Retinal pigment epithelial cell (primary cell): ENCODE measurements around the gene PWP1.

Experiments
- DNase-seq: peaks from one replicate; pipeline ENCODE4 v3.0.0-alpha.2; 2010; ENCODE audit warnings: low read depth
- H3K4me3 ChIP-seq: 2 replicates; pipeline ENCODE4 v1.5.1; 2011; ENCODE audit warnings: mild to moderate bottlenecking, low read length, control low read depth, moderate library complexity
- TF ChIP-seq, protein P1 (sequence below): conservative IDR thresholded peaks from 2 replicates; pipeline ENCODE4 v1.5.1; 2011; ENCODE audit warnings: low read depth, low read length, control low read depth, inconsistent platforms

The PWP1 gene

GRCh38 chr12:107657133-107657532, 28.5 kb upstream of the PWP1 start:
- H3K4me3 ChIP-seq = no peak overlapping the region
- TF ChIP-seq, protein P1, sequence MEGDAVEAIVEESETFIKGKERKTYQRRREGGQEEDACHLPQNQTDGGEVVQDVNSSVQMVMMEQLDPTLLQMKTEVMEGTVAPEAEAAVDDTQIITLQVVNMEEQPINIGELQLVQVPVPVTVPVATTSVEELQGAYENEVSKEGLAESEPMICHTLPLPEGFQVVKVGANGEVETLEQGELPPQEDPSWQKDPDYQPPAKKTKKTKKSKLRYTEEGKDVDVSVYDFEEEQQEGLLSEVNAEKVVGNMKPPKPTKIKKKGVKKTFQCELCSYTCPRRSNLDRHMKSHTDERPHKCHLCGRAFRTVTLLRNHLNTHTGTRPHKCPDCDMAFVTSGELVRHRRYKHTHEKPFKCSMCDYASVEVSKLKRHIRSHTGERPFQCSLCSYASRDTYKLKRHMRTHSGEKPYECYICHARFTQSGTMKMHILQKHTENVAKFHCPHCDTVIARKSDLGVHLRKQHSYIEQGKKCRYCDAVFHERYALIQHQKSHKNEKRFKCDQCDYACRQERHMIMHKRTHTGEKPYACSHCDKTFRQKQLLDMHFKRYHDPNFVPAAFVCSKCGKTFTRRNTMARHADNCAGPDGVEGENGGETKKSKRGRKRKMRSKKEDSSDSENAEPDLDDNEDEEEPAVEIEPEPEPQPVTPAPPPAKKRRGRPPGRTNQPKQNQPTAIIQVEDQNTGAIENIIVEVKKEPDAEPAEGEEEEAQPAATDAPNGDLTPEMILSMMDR = no peak
- no peak for DNase-seq

DNA sequence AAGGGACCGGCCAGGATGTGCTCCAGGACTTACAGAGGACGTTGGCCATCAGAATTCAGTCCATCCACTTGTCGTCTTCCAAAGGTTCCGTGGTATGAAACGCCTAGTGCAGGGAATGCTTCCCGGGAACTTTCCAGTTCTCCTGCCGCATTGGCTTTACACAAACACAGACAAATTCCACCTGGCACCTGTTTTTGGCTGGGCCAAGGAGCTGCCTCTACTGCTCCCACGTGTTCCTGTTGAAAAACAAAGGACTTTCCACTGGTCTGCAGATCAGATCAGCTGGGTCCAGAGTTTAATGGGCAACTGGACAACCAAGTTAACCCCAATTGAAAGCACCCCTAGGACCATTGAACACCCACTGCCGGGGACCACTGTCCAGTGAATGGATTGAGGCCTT, 28.0 kb upstream of the PWP1 start:
- TF ChIP-seq, protein P1 = no peak

GRCh38 chr12:107660235-107660634, 25.4 kb upstream of the PWP1 start:
- TF ChIP-seq, protein P1 = no peak
- no peak for DNase-seq
- no peak overlapping the region for H3K4me3 ChIP-seq

More for the DNA sequence above, 28.0 kb upstream of the PWP1 start:
- H3K4me3 ChIP-seq = no peak overlapping the region
- no peak for DNase-seq

DNA sequence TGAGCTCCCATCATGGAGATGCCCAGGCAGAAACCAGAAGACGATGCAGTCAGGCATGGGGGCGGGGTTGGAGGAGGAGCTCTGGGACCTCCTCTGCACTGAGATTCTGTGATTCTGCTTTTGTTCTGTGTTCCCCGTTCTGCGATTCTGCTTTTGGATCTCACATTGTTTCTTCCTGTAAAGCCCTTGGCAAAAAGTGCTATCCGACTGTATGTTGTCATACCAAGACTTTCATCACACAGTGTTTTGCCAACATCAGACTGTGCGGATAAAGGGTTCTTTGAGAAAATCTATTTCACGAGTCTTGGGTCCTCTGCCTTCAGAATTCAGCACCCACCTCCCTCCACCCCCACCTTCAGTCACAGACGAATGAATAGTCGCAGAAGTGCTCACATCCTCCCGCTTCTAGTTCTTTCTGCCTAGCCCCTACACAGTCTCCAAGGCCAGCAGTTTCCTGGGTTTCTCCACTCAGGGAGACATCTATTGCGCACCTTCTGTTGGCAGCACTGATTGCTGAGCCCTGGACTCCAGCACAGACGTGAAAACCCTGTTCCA, 24.7 kb upstream of the PWP1 start:
- TF ChIP-seq, protein P1 = no peak
- H3K4me3 ChIP-seq = no peak overlapping the region
- DNase-seq = no peak

DNA sequence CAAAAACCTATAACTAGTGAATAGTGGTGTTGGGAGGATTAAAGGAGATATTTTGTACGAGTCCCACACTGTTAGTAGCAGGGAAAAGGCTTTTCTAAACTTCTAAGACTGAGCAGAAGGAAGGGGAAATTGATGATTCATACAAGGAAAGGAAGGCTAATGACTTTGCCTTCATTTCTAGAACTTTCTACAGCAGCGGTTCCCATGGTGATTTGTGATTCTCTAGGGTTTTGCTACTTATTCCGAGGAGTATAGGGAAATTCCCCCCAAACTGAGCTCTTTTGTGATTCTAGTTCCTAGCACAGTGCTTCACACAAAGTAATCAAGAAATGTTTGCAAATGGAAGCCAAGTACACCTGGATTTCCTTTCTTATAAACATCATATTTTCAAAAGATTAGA, 23.8 kb upstream of the PWP1 start:
- TF ChIP-seq, protein P1 = no peak
- H3K4me3 ChIP-seq = no peak overlapping the region
- DNase-seq = no peak

GRCh38 chr12:107662484-107662883, 23.1 kb upstream of the PWP1 start:
- no peak overlapping the region for H3K4me3 ChIP-seq
- no peak for DNase-seq
- TF ChIP-seq, protein P1 = no peak

- H3K4me3 ChIP-seq = no peak overlapping the region
- DNase-seq = no peak
- TF ChIP-seq, protein P1 = no peak
These were observed 22.3 kb upstream of the PWP1 start for GRCh38 chr12:107663277-107663676.
